Muscle layer of duodenum (tissue), 2 donors: ENCODE data around the gene FGF23.

Source experiments
- H3K27ac ChIP-seq: one replicate; pipeline ENCODE4 v1.7.0; 2013; ENCODE audit warnings: mild to moderate bottlenecking, low read length
- H3K27me3 ChIP-seq: one replicate; pipeline ENCODE4 v1.7.0; 2013; ENCODE audit warnings: low read depth, mild to moderate bottlenecking, control low read depth, low read length
- H3K36me3 ChIP-seq, 2 donors: one replicate each; pipeline ENCODE4 v1.7.0; 2013; ENCODE audit warnings: low read length in 2 of 2, control low read depth in 1 of 2, mild to moderate bottlenecking in 1 of 2; ENCODE audit not compliant: insufficient read depth in 2 of 2, control insufficient read depth in 1 of 2
- H3K4me1 ChIP-seq, 2 donors: one replicate each; pipeline ENCODE4 v1.7.0; 2013; ENCODE audit warnings: low read length in 2 of 2, mild to moderate bottlenecking in 2 of 2, control low read depth in 1 of 2, moderate library complexity in 1 of 2; ENCODE audit not compliant: insufficient read depth in 2 of 2, control insufficient read depth in 1 of 2
- H3K4me3 ChIP-seq, 2 donors: one replicate each; pipeline ENCODE4 v1.7.0; 2013; ENCODE audit warnings: low read length in 2 of 2, low read depth in 1 of 2, mild to moderate bottlenecking in 1 of 2
- H3K9me3 ChIP-seq, 2 donors: one replicate each; pipeline ENCODE4 v1.7.0; 2013; ENCODE audit warnings: low read length in 2 of 2, control low read depth in 1 of 2, mild to moderate bottlenecking in 1 of 2; ENCODE audit not compliant: control insufficient read depth in 1 of 2
- donor health status: healthy.

The FGF23 gene

GRCh38 chr12:4379405-4379804 lies at the start of gene FGF23:
FGF23 (minus strand) TSS chr12:4379712; CDS start chr12:4379582, 130 bp downstream.
- H3K36me3 ChIP-seq, result no peaks in the 10 kb centered on the region
- no peaks in the 10 kb centered on the region for H3K9me3 ChIP-seq
- no peak within 1 kb of the TSS for H3K4me3 ChIP-seq
- H3K27me3 ChIP-seq, result no peaks in the 10 kb centered on the region
- no peak within 1 kb of the TSS for H3K27ac ChIP-seq
- no peaks in the 10 kb centered on the region for H3K4me1 ChIP-seq

- H3K27ac ChIP-seq, result no peak overlapping the region
These were observed 44.9 kb upstream of the FGF23 start for GRCh38 chr12:4424422-4424821.

GRCh38 chr12:4423528-4424195 lies 44.1 kb upstream of the FGF23 start:
- no peaks in the 10 kb centered on the region for H3K36me3 ChIP-seq
- peaks cover 0 to 4% of the 10 kb centered on the region in 2 donors for H3K4me1 ChIP-seq
- no peaks in the 10 kb centered on the region for H3K9me3 ChIP-seq
- no peak overlapping the region for H3K4me3 ChIP-seq
- no peaks in the 10 kb centered on the region for H3K27me3 ChIP-seq
- no peak overlapping the region for H3K27ac ChIP-seq

More at GRCh38 chr12:4424422-4424821, 44.9 kb upstream of the FGF23 start:
- peaks cover 0 to 4% of the 10 kb centered on the region in 2 donors for H3K4me1 ChIP-seq
- H3K36me3 ChIP-seq, result no peaks in the 10 kb centered on the region
- H3K27me3 ChIP-seq, result no peaks in the 10 kb centered on the region
- no peak overlapping the region for H3K4me3 ChIP-seq
- no peaks in the 10 kb centered on the region for H3K9me3 ChIP-seq

- Histone ChIP-seq H3K36me3 (no peaks in the 10 kb centered on the region), H3K27me3 (no peaks in the 10 kb centered on the region), H3K4me1 (peaks cover 0 to 4% of the 10 kb centered on the region in 2 donors), H3K9me3 (no peaks in the 10 kb centered on the region), H3K27ac (no peak overlapping the region), H3K4me3 (no peak overlapping the region)
These were observed 43.5 kb upstream of the FGF23 start for GRCh38 chr12:4422985-4423384.

GRCh38 chr12:4421590-4422031 lies 42.1 kb upstream of the FGF23 start:
- no peak overlapping the region for H3K4me3 ChIP-seq
- no peak overlapping the region for H3K27ac ChIP-seq
- no peaks in the 10 kb centered on the region for H3K9me3 ChIP-seq
- H3K4me1 ChIP-seq, result peaks cover 0 to 4% of the 10 kb centered on the region in 2 donors
- no peaks in the 10 kb centered on the region for H3K36me3 ChIP-seq
- no peaks in the 10 kb centered on the region for H3K27me3 ChIP-seq

GRCh38 chr12:4420138-4420670 lies 40.7 kb upstream of the FGF23 start:
- H3K4me1 ChIP-seq, result peaks cover 0 to 7% of the 10 kb centered on the region in 2 donors
- H3K4me3 ChIP-seq, result no peak overlapping the region
- no peaks in the 10 kb centered on the region for H3K27me3 ChIP-seq
- peak overlapping the region; percentile 0 for H3K27ac ChIP-seq
- H3K9me3 ChIP-seq, result no peaks in the 10 kb centered on the region
- H3K36me3 ChIP-seq, result no peaks in the 10 kb centered on the region

GRCh38 chr12:4418913-4419312 lies 39.4 kb upstream of the FGF23 start:
- no peaks in the 10 kb centered on the region for H3K36me3 ChIP-seq
- no peaks in the 10 kb centered on the region for H3K9me3 ChIP-seq
- H3K4me3 ChIP-seq, result no peak overlapping the region
- peak overlapping the region; percentile 78 for H3K27ac ChIP-seq
- peaks cover 0 to 11% of the 10 kb centered on the region in 2 donors for H3K4me1 ChIP-seq
- H3K27me3 ChIP-seq, result peaks cover 5% of the 10 kb centered on the region

- H3K36me3 ChIP-seq, result no peaks in the 10 kb centered on the region
- no peaks in the 10 kb centered on the region for H3K9me3 ChIP-seq
- peak overlapping the region; percentile 78 for H3K27ac ChIP-seq
- peaks cover 5% of the 10 kb centered on the region for H3K27me3 ChIP-seq
- peak overlapping the region in 1 of 2 donors; percentile 31 for H3K4me3 ChIP-seq
- H3K4me1 ChIP-seq, result peaks cover 0 to 11% of the 10 kb centered on the region in 2 donors
These were observed 38.4 kb upstream of the FGF23 start for GRCh38 chr12:4417936-4418335.

GRCh38 chr12:4417455-4417854 lies 37.9 kb upstream of the FGF23 start:
- peak overlapping the region in 1 of 2 donors; percentile 31 for H3K4me3 ChIP-seq
- no peaks in the 10 kb centered on the region for H3K9me3 ChIP-seq
- H3K27ac ChIP-seq, result peak overlapping the region; percentile 78
- H3K36me3 ChIP-seq, result no peaks in the 10 kb centered on the region
- H3K4me1 ChIP-seq, result peaks cover 0 to 11% of the 10 kb centered on the region in 2 donors
- H3K27me3 ChIP-seq, result peaks cover 5% of the 10 kb centered on the region

- Histone ChIP-seq H3K27ac (no peak overlapping the region), H3K9me3 (no peaks in the 10 kb centered on the region)
These were observed 36.8 kb upstream of the FGF23 start for GRCh38 chr12:4416276-4416675.

GRCh38 chr12:4412465-4412864 lies 33.0 kb upstream of the FGF23 start:
- Histone ChIP-seq H3K9me3 (no peaks in the 10 kb centered on the region), H3K27ac (no peak overlapping the region), H3K36me3 (no peaks in the 10 kb centered on the region), H3K27me3 (peaks cover 5% of the 10 kb centered on the region), H3K4me1 (peaks cover 0 to 6% of the 10 kb centered on the region in 2 donors), H3K4me3 (no peak overlapping the region)

More at GRCh38 chr12:4416276-4416675, 36.8 kb upstream of the FGF23 start:
- no peak overlapping the region for H3K4me3 ChIP-seq
- peaks cover 0 to 11% of the 10 kb centered on the region in 2 donors for H3K4me1 ChIP-seq
- peaks cover 5% of the 10 kb centered on the region for H3K27me3 ChIP-seq
- H3K36me3 ChIP-seq, result no peaks in the 10 kb centered on the region
